Measurements from ENCODE around the gene RAP1GAP. TPM values are rescaled to one million over a fixed set of nuclear protein-coding genes. Genes with fewer than 3 reads are reported as not detected.

The RAP1GAP gene
- total and polyA plus RNA-seq, 4 donors = 5.6 to 64.7 (median 28.0) TPM

DNA sequence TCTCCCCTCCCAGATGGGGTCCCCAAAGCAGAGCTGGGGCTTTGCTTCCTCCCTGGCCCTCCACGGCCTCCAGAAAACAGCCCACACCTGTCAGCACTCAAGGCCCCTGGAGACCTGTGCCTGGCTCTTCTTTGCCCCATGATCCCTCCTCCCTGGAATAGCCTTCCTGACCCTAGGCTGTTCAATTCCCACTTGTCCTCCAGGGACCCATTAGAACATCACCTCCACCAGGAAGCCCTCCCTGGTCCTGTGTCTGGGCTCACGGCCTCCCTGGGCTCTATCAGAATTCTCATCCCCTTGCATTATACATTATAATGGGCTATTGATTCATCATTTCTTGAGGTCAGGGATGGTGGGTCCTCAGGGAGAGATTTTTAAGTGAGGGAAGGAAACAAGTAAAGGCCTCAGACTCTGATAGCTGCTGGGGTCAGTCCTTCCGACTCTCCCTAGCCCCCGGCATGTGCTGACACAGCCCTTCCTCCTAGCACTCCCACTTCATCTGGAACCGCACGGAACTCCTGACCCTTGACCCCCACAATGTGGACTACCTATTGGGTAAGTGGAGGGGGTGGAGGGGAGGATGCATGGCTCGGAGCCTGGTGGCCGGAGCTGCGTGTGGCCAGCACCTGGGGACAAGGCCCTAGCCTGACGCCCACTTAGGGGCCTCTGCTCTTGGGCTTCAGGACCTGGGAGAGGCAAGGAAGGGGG, 99.2 kb downstream of the RAP1GAP start:
- 84 to 89% methylated on average over 10 of the region's 10 CpGs for WGBS, 2 donors
- ATAC-seq (ENCODE audit: insufficient read depth, low FRiP score) = no peak

DNA sequence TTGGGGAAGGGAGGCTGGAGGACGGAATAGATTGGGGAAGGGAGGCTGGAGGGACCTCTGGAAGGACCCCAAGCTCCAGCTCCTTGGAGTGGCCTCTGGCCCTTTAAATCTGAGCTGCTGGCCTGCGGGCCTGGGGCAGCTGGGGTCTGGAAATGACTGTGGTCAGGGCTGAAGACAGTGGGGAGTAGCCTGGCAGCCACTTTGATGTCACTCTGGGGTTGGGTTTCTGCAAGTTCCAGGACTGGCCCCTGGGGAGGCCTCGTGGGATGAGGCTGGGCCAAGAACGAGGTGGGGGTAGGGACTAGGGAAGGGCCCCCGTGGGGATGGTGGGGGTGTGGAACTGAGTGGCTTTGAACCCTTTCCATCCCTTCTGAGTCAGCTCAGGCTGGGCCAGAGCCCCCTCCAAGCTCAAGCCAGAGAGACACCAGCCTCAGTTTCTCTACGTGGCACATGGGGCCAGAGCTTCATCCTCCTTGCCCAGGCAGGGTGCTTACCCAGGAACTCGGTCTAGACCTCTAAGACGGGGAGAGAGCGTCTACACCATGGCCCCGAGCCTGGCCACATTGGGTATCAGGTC, 100.3 kb downstream of the RAP1GAP start:
- Histone ChIP-seq H3K27ac (ENCODE audit: low read depth in 1 of 2, low read length in 1 of 2) (no peak overlapping the region), H3K9me3 (ENCODE audit: control insufficient read depth in 4 of 4, insufficient read depth in 3 of 4, low read length in 3 of 4) (peaks cover 0 to 3% (median under 1%) of the 10 kb centered on the region in 4 donors), H3K4me3 (no peak overlapping the region), H3K36me3 (ENCODE audit: control insufficient read depth in 4 of 4, insufficient read depth in 4 of 4, low read length in 4 of 4) (peaks cover 0 to 2% (median 0%) of the 10 kb centered on the region in 4 donors), H3K4me1 (ENCODE audit: control insufficient read depth in 5 of 5, insufficient read depth in 5 of 5, low read length in 5 of 5) (no peaks in the 10 kb centered on the region), H3K9ac (ENCODE audit: insufficient read depth in 1 of 2, low read length in 2 of 2) (no peak overlapping the region), H3K27me3 (ENCODE audit: control insufficient read depth in 3 of 3, insufficient read depth in 3 of 3, low read length in 2 of 3) (no peaks in the 10 kb centered on the region)
- ATAC-seq (ENCODE audit: insufficient read depth, low FRiP score) = no peak
- 77 to 87% methylated on average over 10 of the region's 10 CpGs for WGBS, 2 donors
- DNase-seq = no peak
- TF ChIP-seq, protein P1, sequence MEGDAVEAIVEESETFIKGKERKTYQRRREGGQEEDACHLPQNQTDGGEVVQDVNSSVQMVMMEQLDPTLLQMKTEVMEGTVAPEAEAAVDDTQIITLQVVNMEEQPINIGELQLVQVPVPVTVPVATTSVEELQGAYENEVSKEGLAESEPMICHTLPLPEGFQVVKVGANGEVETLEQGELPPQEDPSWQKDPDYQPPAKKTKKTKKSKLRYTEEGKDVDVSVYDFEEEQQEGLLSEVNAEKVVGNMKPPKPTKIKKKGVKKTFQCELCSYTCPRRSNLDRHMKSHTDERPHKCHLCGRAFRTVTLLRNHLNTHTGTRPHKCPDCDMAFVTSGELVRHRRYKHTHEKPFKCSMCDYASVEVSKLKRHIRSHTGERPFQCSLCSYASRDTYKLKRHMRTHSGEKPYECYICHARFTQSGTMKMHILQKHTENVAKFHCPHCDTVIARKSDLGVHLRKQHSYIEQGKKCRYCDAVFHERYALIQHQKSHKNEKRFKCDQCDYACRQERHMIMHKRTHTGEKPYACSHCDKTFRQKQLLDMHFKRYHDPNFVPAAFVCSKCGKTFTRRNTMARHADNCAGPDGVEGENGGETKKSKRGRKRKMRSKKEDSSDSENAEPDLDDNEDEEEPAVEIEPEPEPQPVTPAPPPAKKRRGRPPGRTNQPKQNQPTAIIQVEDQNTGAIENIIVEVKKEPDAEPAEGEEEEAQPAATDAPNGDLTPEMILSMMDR (IDR thresholded peaks at IDR 0.05; ENCODE audit: control extremely low read depth, extremely low read depth) = no peak

More for the DNA sequence above, 99.2 kb downstream of the RAP1GAP start:
- no peak overlapping the region for H3K9ac ChIP-seq (ENCODE audit: insufficient read depth in 1 of 2, low read length in 2 of 2)
- H3K4me3 ChIP-seq = no peak overlapping the region
- H3K36me3 ChIP-seq (ENCODE audit: control insufficient read depth in 4 of 4, insufficient read depth in 4 of 4, low read length in 4 of 4) = no peaks in the 10 kb centered on the region
- peaks cover 0 to 3% (median under 1%) of the 10 kb centered on the region in 4 donors for H3K9me3 ChIP-seq (ENCODE audit: control insufficient read depth in 4 of 4, insufficient read depth in 3 of 4, low read length in 3 of 4)
- TF ChIP-seq, protein P1 (IDR thresholded peaks at IDR 0.05; ENCODE audit: control extremely low read depth, extremely low read depth) = no peak
- H3K4me1 ChIP-seq (ENCODE audit: control insufficient read depth in 5 of 5, insufficient read depth in 5 of 5, low read length in 5 of 5) = peaks cover 0 to 10% (median under 1%) of the 10 kb centered on the region in 5 donors
- no peak for DNase-seq
- no peaks in the 10 kb centered on the region for H3K27me3 ChIP-seq (ENCODE audit: control insufficient read depth in 3 of 3, insufficient read depth in 3 of 3, low read length in 2 of 3)
- no peak overlapping the region for H3K27ac ChIP-seq (ENCODE audit: low read depth in 1 of 2, low read length in 1 of 2)

DNA sequence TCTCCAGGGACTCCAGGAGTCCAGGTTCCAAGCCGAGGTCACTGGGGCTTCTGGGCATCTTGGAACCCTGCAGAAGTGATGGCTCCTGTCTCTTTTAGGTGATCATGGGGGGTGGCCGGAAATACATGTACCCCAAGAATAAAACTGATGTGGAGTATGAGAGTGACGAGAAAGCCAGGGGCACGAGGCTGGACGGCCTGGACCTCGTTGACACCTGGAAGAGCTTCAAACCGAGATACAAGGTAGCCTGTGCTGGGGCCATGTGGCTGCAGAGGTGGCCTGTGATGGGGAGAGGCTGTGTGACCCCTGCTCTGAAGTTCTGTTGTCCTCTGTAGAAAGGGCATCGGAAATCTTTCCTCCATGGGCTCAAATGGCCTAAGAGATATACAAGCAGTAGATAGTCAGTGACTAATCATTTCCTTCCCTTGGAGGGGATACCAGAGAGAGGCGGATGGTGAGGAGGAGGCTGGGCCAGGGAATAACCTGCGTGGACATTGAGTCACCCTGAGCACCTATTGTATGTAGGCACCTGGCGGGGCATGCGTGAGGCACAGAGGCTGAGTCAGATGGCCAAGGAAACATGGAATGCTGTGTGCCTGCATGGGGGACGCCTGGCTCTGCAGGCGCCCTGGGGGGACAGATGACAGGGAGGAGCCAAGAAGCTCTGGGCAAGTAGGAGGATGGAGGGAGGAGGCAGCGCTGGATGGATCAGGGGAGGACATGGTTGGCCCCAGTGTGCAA, 101.0 kb downstream of the RAP1GAP start:
- DNase-seq (no peak), ATAC-seq (ENCODE audit: insufficient read depth, low FRiP score) (no peak)
- Histone ChIP-seq H3K27me3 (ENCODE audit: control insufficient read depth in 3 of 3, insufficient read depth in 3 of 3, low read length in 2 of 3) (no peaks in the 10 kb centered on the region), H3K36me3 (ENCODE audit: control insufficient read depth in 4 of 4, insufficient read depth in 4 of 4, low read length in 4 of 4) (peaks cover 0 to 2% (median 0%) of the 10 kb centered on the region in 4 donors), H3K4me1 (ENCODE audit: control insufficient read depth in 5 of 5, insufficient read depth in 5 of 5, low read length in 5 of 5) (no peaks in the 10 kb centered on the region), H3K9ac (ENCODE audit: insufficient read depth in 1 of 2, low read length in 2 of 2) (no peak overlapping the region), H3K4me3 (no peak overlapping the region), H3K9me3 (ENCODE audit: control insufficient read depth in 4 of 4, insufficient read depth in 3 of 4, low read length in 3 of 4) (peaks cover 0 to 3% (median under 1%) of the 10 kb centered on the region in 4 donors), H3K27ac (ENCODE audit: low read depth in 1 of 2, low read length in 1 of 2) (no peak overlapping the region)
- WGBS, 2 donors = 87 to 92% methylated on average over 15 of the region's 15 CpGs
- TF ChIP-seq, protein P1 (IDR thresholded peaks at IDR 0.05; ENCODE audit: control extremely low read depth, extremely low read depth) = no peak
